ENCODE measurements around the gene TSSK3. TPM values are rescaled to one million over a fixed set of nuclear protein-coding genes. Genes with fewer than 3 reads are reported as not detected.
A peak's percentile ranks its signal among the peaks of the same experiment; 100 is the strongest.

The TSSK3 gene
- total and polyA plus RNA-seq, 9 of the 15 experiments (the other 6 are each of a cell fraction or from before 2014, with no cell fraction given) = 0.27 to 2.8 (median 1.9) TPM

- no peak for TF ChIP-seq RBM15 (IDR thresholded peaks at IDR 0.05; ENCODE audit: insufficient read depth, low read length)
- peak; percentile 99 for TF ChIP-seq CBX5 (IDR thresholded peaks at IDR 0.05; ENCODE audit: borderline replicate concordance, low read depth)
- TF ChIP-seq ZNF695 (CRISPR knock-in tag; IDR thresholded peaks at IDR 0.05) = no peak
- no peak for TF ChIP-seq PTRF (tag; IDR thresholded peaks at IDR 0.05)
- no peak for TF ChIP-seq ZBTB5 (IDR thresholded peaks at IDR 0.05)
- TF ChIP-seq FOXA1 (IDR thresholded peaks at IDR 0.05; ENCODE audit: borderline replicate concordance) = no peak
- peak; percentile 69; the same call in 1 of the 2 replicates for TF ChIP-seq PML (IDR thresholded peaks at IDR 0.05; ENCODE audit: low read length)
- TF ChIP-seq USF2 (CRISPR knock-in tag; IDR thresholded peaks at IDR 0.05) = no peak
- TF ChIP-seq RERE (CRISPR knock-in tag; IDR thresholded peaks at IDR 0.05; ENCODE audit: borderline replicate concordance) = no peak
Observed at GRCh38 chr1:32394141-32394889, 32.0 kb downstream of the TSSK3 start, which contains the start of gene BSDC1 (continued).
